Hepatocyte (in vitro differentiated cells): Measurements from ENCODE around the gene RABGAP1L.

ENCODE experiments used
- CTCF ChIP-seq: fragments of 200-600 bp; sonication (generic); IDR thresholded peaks from 2 replicates; pipeline ENCODE4 v1.5.1; 2016; ENCODE audit warnings: antibody characterized with exemption, mild to moderate bottlenecking; ENCODE audit not compliant: poor library complexity
- EZH2 ChIP-seq: fragments of 200-600 bp; sonication (generic); IDR thresholded peaks from 2 replicates; pipeline ENCODE4 v1.6.1; 2016; ENCODE audit warnings: antibody characterized with exemption, mild to moderate bottlenecking, borderline replicate concordance

DNA sequence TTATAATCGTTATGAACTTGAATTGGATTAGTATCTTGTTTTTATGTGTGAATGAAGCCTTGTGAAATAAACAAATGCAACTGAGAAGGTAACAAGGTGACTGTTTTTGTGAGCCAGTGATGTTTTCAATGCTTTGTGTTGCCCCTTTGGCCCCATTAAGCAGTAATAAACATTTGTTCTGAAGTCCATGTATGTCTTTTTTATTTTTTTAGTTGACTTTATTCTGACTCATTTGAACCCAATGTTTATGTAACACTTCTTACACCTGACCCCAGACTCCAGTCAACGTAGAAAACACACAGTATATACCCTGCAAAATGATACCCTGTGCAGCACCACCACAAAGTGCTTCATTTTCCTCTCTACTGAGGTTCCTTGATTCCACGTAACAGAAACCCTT, 835.8 kb downstream of the RABGAP1L start:
- TF ChIP-seq CTCF (no peak), EZH2 (no peak)
